ENCODE data around the gene TMEM213.

The TMEM213 gene

DNA sequence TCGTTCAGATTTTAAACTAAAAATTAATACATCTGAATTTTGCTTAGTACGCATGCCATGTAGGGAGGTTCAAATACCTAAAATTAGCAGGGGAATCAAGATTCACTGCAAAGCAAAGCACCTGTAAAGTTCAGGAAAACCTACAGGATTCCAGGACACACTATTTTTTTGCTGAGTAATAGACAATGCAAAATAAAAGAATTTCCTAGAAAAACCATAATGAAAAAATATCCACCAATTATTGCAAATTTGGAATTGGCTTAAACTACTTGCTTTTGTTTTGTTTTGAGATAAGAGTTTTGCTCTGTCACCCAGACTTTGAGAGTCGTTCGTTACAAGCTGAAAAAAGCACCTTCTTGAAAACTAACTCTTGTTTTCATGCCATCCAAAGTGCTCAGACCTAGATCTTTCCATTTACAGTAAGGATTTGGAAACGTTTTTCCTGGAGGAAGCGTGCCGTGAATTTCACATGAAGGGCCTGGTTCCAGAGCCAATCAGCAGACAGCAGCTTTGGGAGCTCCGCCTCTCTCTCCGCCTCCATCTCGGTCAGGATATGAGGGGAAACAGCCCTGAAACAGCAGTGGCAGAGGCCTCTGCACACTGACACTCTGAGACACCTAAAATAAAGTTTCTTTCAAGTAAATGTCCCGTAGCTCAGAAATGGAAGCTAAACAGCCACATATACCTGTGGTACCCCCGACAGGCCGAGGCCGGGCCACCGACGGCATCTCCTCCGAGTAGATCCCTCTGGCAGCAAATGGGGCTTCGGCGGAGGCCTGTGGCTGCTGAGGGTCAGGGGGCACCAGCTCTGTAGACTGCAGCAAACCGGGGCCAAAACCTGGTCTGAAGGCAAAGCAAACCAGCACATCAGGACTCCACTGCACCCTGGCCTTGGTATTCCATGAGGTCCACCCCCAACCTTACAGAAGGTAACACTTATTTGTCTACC, 46.1 kb downstream of the TMEM213 start:
- DNase-seq: no peak

DNA sequence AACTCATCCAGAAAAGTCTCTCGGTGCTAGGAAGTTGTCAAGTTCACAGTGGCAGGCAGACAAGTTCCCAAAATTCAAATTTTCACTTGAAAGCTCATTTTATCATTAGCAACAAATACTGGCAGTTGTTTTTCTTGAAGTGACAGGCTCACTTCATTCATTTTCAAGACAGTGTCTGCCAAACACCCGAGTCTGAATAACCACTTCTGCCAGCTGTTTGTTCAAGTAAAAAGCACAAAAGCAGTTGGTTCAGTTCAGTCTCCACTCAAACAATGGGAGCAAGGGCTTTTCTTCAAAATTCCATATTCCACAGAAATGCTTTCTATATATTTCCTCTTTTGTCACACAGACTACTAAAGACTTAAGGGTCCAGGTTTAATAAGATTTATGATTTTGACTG, 47.9 kb downstream of the TMEM213 start:
- DNase-seq: no peak

DNA sequence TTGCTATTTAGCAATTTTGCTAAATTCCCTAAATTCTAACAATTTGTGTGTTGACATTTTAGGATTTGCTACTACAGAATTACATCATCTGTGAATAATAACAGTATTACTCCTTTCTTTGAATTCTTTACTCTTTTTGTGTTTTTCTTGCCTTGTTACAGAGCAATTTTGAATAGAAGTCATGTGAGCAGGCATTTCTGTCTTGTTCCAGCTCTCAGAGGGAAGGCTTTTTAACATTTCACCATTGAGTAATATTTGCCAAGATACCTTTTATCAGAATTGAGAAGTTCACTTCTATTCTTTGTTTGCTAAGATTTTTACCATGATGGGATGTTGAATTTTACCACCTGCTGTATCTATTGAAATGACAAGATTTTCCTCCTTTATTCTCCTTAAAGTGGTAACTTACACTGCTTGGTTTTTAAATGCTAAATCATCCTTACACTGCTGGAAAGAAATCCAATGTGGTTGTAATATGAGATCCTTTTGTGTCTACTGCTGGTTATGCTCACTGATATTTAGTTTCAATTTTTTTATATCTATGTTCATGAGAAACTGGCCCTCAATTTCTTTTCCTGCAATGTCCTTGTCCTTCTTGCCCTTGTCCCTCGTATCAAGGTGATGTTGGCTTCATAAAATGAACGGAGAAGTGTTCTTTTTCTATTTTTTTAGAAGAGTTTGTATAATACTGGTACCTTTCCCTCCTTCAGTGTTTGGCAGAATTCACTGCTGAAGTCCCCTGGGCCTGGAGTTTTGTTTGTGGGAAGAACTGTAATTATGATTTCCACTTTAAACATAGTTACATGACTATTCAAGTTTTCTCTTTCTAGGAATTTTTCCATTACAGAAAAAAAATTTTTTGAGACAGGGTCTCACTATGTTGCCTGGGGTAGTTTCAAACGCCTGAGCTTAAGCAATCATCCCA, 50.5 kb downstream of the TMEM213 start:
- DNase-seq: no peak

DNA sequence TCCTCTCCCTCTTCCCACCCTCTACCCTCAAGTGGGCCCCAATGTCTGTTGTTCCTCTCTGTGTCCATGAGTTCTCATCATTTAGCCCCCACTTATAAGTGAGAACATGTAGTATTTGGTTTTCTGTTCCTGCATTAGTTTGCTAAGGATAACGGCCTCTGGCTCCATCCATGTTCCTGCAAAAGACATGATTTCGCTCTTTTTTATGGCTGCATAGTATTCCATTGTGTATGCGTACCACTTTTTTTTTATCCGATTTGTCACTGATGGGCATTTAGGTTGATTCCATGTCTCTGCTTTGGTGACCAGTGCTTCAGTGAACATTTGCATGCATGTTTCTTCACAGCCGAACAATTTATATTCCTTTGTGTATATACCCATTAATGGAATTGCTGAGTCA, 51.9 kb downstream of the TMEM213 start:
- DNase-seq: no peak

DNA sequence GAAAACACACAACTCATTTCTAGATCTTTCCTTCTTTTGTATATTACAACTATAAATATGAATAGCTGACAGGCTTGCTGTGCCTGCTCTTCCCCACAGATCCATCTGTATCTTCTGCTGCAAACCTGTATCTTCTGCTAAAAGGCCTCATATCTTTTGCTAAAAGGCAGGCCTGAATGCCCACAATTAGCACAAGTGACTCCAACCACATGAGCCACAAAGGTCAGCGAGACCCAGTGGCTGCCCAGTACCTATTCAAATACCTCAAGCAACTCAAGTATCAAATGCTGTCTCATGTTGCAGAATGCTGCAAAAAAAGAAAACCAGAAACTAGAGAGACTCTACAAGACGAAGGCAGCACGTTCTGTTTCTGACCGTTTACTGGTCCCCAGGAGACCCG, 54.7 kb downstream of the TMEM213 start:
- no peak for DNase-seq

DNA sequence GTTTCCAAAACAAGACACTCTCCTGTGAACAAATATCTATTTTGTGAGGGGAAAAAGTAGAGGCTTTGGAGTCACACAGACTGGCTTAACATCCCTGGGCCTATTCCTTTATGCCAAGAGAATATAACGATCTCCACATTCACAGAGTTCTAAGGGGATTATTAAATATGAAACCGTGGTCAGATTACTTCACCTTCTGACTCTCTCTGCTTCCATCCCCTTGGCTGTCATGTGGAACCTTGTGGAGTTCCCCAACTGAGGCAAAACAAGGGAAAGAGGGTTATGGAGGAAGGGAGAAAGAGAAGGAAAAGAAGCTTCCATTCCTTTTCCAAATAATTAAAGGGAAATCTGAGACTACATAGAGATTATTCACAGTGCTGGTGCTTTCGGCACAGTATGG, 55.7 kb downstream of the TMEM213 start:
- no peak for DNase-seq

DNA sequence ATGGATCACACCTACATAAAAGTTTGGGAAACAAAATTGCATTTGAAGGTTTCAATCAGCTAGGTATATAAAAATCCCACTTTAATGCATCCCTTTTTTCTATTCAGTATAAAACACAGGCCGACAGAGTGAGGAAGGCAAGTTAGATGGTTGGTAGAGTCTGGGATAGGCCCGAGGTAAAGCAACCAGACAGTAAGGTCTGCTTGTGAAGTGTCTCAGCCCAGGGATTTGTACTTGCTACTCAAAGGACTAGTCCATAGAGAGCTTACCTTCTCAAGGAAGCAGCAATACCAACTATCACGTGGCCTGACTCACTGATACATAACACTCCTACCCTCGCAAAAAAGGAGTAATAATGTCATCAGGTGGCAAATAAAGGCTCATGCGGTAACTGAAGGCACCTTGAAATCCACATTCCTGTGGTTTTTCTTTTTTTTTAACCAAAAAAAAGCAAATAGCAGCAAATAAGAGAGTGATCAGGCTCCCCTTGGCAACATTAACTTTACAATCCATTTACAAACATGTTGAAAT, 56.4 kb downstream of the TMEM213 start:
- DNase-seq: no peak

DNA sequence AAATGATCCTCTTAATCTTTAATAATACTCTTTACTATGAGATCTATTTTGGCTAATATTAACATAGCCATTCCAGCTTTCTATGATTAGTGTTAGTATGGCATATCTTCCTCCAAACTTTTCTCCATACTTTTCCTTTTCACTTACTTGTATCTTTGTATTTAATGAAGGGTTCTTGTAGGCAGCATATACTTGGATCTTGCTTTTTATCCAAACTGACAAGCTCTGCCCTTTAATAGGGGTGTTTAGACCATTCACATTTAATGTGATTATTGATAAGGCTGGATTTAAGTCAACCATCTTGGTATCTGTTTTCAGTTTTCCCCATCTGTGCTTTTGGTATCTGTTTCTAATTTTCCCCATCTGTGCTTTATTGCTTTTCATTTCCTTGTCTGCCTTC, 59.9 kb downstream of the TMEM213 start:
- no peak for DNase-seq

DNA sequence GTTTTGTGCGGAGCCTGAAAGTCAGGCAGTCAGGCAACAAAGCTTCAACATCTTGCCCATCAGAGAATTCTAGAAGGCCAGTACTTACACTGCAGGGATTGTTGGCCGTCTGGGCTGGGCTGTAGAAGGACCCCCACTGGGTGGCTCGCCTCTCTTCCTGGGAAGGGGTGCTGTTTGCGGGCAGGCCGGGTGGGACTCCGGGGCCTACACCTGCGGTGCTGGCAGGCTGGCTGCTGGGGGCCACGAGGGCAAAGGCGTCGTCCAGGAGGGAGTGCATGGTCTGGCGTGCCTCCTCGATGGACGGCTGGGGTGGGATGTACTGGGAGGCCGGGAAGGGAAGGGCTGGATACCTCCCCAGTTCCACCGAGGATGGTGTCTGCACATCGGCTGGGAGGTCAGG, 63.3 kb downstream of the TMEM213 start:
- no peak for DNase-seq

DNA sequence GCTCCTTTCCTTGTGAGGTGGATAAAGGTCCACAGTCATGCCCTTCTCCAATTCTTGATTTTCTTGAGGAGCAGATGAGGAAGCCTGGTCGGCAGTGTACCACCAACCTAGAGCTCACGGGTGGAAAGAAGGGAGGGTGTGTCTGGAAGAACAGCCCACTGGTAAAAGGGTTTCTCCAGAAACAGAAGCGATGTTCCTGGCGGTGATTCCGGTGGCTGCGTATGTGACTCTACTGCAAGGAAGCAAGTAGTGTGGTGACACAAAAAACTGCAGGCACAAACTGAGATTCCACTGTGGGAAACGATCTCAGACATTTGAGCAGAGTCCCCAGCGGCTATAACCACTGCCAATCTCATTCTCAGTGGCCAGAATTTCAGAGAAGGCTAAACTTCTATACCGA, 66.1 kb downstream of the TMEM213 start:
- no peak for DNase-seq

DNA sequence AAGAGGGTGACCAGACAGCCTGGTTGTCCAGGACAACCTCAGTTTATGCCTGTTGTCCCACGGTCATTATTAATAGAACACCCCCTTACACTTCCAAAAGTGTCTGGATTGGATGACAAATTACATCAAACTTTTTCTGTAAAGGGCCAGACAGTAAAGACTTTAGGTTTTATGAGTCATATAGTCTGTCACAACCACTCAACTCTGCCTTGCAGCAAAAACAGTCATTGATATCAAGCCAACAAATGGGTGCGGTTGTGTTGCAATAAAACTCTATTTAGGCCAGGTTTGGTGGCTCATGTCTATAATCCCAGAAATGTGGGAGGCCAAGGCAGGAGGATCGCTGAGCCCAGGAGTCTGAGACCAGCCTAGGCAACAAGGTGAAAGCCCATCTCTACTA, 66.9 kb downstream of the TMEM213 start:
- DNase-seq: no peak

DNA sequence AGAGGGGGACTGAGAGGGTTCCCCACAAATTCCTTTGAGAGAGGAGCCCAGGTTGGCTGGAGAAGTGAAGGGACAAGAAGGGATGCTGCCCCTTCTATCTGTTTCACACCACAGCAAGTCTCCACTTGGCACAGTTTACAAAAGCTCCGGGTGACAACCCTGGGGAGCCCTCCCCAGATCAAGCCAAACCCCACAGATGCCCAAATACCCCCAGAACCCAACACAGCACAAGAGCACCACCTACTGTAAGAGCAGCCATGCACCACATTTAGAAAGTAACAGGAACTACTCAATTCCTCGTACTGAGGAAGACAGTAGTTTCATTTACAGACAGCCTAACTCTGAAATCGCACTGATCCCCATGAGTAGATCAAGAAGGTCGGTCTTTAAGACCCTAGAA, 68.0 kb downstream of the TMEM213 start:
- DNase-seq: no peak

DNA sequence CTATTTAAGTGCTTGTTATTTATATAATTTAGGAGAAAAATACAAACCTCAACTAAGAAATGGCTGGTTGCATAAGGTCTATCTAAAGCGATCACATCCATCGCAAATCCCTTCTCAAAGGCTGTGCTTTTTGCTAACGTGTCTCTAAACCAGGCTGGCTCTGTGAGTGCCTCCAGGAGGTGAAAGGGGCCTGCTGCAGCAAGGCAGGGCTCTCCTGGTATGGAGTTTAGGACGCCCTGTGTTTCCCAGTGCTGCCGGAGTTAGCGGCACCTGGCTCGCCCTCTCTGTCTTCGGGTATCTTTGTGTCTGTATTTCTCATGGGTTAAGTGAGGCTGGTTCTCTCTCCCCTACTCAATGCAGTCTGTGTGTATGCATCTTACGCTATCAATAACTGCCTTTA, 68.6 kb downstream of the TMEM213 start:
- DNase-seq: no peak

DNA sequence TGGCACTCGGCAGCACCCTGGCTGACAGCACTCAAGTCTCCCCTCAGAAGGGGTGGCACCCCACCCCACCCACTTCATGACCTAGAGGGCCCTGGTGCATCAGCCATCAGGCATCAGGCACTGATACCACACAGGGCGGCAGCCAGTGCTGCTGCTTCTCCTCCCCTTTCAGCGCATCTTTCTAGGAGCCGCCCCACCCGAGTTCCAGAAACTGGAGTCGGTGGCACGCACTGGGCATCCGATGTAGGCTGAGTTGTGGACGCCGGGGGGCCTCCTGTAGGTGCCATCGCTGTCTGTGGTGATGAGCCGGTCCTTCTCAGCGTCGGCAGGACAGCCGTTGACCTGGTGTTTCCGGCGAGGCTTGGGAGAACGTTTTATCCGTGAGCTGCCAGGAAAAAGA, 70.0 kb downstream of the TMEM213 start:
- DNase-seq: no peak

DNA sequence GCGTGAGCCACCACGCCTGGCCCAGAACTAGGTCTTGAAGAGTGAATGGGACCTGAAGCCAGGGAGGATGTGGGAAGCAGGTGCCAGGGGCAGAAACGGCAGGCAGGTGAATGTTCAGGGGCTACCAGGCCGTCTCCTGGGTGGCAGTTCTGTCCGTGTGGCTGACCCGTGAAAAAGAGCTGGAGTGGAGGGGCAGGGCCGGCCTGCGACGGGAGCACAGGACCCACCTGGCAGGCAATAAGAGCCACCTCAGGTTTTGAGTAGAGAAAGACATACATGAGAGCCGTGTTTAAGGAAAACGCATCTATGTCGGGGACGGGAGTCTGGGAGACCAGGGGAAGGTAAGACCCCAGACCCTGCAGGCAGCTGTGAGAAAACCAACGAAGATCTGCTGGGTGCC, 70.9 kb downstream of the TMEM213 start:
- no peak for DNase-seq

DNA sequence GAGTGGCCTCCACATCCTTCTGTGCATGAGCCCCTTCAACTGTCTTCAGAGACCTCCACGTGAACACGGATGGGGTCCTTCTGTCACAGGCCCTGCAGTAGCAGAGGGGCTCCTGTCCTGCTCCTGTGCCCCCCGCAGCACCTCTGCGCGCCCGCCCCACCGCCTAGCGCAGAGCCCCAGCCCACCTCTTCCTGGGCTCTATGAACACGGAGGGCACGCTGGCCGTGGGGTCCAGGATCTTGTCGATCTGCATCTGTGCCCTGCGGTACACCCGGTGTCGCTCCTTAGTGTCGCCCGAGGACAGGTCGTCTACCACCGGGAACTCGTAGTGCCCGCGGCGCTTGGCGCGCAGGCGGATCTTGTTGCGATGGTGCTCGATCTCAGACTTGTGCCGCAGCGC, 71.6 kb downstream of the TMEM213 start:
- DNase-seq: no peak

DNA sequence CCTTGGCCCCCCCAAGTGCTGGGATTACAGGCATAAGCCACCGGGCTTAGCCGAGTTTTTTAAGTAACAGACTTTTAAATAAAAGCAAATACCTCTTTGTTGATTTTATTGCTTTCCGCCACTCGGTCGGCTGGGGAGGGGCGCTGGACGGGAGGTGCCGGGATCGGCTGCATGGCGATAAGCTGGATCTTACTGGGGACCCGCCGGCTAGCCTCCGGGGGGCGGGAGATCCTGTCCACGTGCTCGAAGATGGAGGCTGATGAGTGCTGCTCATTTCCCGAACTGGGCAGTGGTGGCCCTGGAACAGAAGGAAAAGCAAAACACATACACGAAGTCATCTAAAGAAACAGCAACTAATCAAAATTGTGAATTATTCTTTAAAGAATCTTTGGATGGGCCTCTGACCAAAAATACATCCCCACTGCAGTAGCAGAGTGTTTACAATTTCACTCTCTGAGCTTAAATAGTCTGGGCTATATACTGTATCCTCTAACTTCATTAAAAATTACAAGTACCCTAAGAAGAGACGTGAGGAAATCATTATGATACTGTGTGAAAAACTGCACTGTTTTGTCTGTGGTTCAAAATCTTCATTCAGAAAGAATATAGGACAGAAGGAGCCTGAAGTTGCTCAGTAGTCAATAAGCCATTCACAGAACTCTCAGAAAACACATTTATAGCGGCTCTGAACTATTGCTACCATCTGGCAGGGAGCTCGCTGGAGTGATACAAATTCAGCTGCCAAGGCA, 73.4 kb downstream of the TMEM213 start:
- DNase-seq: no peak

DNA sequence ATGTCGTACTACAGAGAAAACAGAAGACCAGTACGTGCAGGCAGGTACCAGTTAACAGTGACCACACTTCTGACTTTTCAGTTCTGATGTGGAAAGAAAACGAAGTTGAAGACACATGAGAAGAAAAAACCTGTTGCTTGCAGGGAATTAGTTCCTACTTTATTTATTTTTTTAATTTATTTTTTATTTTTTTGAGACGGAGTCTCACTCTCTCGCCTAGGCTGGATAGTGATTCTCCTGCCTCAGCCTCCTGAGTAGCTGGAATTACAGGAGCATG, 74.0 kb downstream of the TMEM213 start:
- DNase-seq: no peak

DNA sequence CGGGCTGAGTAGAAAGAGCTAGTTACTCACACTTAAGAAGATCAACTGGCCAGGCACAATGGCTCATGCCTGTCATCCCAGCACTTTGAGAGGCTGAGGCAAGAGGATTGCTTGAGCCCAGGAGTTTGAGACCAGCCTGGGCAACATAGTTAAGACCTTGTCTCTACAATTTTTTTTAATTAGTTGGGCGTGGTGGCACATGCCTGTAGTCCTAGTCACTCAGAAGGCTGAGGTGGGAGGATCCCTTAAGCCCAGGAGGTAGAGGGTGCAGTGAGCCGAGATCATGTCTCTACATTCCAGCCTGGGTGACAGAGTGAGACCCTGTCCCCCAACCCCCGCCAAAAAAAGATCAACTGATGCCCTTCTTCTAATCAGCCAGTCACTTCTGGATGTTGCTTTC, 74.8 kb downstream of the TMEM213 start:
- no peak for DNase-seq

DNA sequence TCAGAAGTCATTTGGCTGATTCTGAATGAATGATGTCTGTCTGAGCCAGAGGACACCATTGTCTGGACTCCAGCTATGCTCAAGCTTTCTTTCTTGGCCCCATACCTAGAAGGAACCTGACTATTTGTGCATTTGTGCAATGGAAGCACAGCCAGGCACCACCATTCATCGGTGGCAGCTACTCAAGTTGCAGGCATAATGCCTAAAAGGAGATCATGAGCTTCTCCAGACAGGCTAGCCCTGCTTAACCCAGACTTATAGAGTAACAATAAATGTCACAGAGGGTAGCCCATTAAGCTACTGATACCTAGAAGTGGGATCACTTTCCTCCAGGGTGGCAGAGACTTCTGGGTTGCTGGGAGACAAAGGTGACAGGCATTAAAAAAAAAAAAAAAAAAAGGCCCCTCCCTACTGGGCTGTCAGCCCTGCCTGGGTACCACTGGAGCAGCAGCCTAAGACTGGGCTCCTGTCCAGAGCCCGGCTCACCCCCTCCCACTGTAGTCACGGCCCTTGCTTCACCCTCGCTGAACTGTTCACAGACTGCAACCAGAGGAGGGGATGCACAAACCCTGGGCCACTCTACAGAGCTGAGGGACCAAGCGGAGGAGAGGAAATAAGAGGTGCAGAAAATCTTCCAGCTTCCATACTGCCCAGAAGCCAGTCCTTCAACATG, 75.6 kb downstream of the TMEM213 start:
- no peak for DNase-seq

DNA sequence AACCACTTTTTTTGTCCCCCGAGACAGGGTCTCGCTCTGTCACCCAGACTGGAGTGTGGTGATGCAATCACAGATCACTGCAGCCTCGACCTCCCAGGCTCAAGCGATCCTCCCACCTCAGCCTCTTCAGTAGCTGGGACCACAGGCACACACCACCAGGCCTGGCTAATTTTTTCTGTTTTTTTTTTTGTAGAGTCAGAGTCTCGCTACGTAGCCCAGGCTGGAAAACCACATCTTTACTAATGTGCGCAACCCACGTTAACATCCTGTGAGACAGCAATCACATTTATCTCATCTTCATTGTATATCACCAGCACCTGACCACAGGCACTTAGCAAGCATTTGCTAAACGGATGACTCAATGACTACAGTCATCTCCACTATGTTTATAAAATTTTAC, 78.0 kb downstream of the TMEM213 start:
- no peak for DNase-seq

DNA sequence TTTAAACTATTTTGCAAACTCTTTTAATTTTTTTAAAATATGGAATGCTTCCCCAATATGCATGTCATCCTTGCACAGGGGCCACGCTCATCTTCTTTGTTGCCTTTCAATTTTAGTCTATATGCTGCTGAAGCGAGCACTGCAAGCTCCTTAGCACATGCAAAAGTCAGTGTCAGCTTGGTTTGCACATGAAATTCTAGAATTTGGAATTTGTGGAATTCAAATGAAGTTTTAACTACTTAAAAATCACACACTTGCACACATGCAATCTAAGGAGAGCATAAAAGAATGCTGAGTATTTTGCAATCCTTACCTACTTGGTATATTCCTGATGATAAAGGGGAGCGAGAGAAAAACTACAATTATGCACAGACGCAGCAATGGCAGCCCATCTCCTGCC, 78.5 kb downstream of the TMEM213 start:
- DNase-seq: no peak

DNA sequence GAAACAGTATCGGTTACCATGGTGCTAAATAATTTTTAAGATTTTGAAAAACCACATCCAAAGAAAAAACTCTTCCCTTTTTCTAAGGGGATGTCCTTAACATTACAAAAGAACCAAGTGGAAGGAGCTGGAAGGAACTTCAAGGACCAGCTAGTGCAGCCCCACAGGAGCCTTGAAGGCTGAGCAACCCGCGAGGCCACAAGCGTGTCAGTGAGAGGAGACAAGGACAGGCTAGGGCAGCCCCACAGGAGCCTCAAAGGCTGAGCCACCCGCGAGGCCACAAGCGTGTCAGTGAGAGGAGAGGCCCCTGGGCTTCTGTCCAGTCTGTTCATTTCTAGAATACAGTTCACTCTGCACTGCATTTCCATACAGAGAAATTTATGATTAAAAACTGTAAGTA, 80.3 kb downstream of the TMEM213 start:
- DNase-seq: no peak

Measured in NCI-H146 (cell line).